MCF 10A (cell line): ENCODE measurements around the gene BCL2. TPM values are rescaled to one million over a fixed set of nuclear protein-coding genes. Genes with fewer than 3 reads are reported as not detected.

Experiments
- BruUV-seq: library from RNA; stranded (reverse); fragments of 400-500 nt; replicated peaks from 2 replicates; lab custom pipeline; 2021; lab: Mats Ljungman, UMichigan
- CTCF ChIA-PET: fragments of 300-600 bp; sonication (Branson Sonifier 250); formaldehyde crosslinking; extraction: SDS; loops from one replicate; lab custom pipeline; 2021; ENCODE audit warnings: antibody characterized with exemption, inconsistent platforms; lab: Yijun Ruan, JAX
- POLR2A ChIA-PET: fragments of 300-600, 350-650 bp; sonication (Branson Sonifier 250); formaldehyde crosslinking; extraction: SDS; loops from one replicate; lab custom pipeline; 2020; ENCODE audit warnings: antibody characterized with exemption, inconsistent platforms; lab: Yijun Ruan, JAX
- DNase-seq: peaks from one replicate; pipeline ENCODE4 v3.0.0-alpha.2; 2018; ENCODE audit not compliant: unreplicated experiment
- H3K27ac Mint-ChIP-seq: one replicate; pipeline ENCODE4 v1.8.0; 2022; ENCODE audit warnings: mild to moderate bottlenecking, low read depth, mixed read lengths; ENCODE audit not compliant: unreplicated experiment
- H3K27me3 Mint-ChIP-seq: one replicate; pipeline ENCODE4 v1.8.0; 2022; ENCODE audit warnings: mixed read lengths; ENCODE audit not compliant: insufficient read depth, unreplicated experiment
- H3K36me3 Mint-ChIP-seq: one replicate; pipeline ENCODE4 v1.8.0; 2022; ENCODE audit warnings: mild to moderate bottlenecking, moderate library complexity, mixed read lengths; ENCODE audit not compliant: insufficient read depth, unreplicated experiment
- H3K4me1 Mint-ChIP-seq: one replicate; pipeline ENCODE4 v1.8.0; 2022; ENCODE audit warnings: mixed read lengths; ENCODE audit not compliant: insufficient read depth, unreplicated experiment
- H3K4me3 Mint-ChIP-seq: one replicate; pipeline ENCODE4 v1.8.0; 2022; ENCODE audit warnings: mild to moderate bottlenecking, moderate library complexity, mixed read lengths; ENCODE audit not compliant: unreplicated experiment
- H3K9me3 Mint-ChIP-seq: one replicate; pipeline ENCODE4 v1.8.0; 2022; ENCODE audit warnings: mixed read lengths; ENCODE audit not compliant: unreplicated experiment
- intact Hi-C: fragments of 100-400 bp; cut with micrococcal nuclease; formaldehyde crosslinking; loops from 2 replicates; pipeline ENCODE4 v1.14.1; 2022
- total RNA-seq: library from RNA; stranded (reverse); gene quantifications from 2 replicates; pipeline ENCODE4 v1.2.3, GENCODE V29; 2022
- TF ChIP-seq, protein P1 (sequence below): fragments of 200-600 bp; IDR thresholded peaks from one replicate; pipeline ENCODE4 v1.8.0; 2022; ENCODE audit warnings: antibody characterized with exemption, mild to moderate bottlenecking; ENCODE audit not compliant: unreplicated experiment

Gene BCL2
- total RNA-seq, 1 experiment from 2014 or later = 3.0 TPM

- Mint-ChIP-seq H3K36me3 (no peaks in the 10 kb centered on the region), H3K27ac (no peak overlapping the region), H3K4me3 (no peak overlapping the region), H3K9me3 (no peaks in the 10 kb centered on the region), H3K27me3 (peaks cover 15% of the 10 kb centered on the region), H3K4me1 (no peaks in the 10 kb centered on the region)
- ChIA-PET CTCF (interaction anchor here (0.6 to 4.0 kb wide), 26 partner anchors 11 to 347 kb away, joined by 3 to 34 read pairs (median 4); partner anchors contain the start of gene BCL2), POLR2A (interaction anchor here (0.9 to 1.5 kb wide), 5 partner anchors 13 to 307 kb away, joined by 3 to 15 read pairs (median 4); partner anchors contain the start of gene BCL2)
- TF ChIP-seq, protein P1, sequence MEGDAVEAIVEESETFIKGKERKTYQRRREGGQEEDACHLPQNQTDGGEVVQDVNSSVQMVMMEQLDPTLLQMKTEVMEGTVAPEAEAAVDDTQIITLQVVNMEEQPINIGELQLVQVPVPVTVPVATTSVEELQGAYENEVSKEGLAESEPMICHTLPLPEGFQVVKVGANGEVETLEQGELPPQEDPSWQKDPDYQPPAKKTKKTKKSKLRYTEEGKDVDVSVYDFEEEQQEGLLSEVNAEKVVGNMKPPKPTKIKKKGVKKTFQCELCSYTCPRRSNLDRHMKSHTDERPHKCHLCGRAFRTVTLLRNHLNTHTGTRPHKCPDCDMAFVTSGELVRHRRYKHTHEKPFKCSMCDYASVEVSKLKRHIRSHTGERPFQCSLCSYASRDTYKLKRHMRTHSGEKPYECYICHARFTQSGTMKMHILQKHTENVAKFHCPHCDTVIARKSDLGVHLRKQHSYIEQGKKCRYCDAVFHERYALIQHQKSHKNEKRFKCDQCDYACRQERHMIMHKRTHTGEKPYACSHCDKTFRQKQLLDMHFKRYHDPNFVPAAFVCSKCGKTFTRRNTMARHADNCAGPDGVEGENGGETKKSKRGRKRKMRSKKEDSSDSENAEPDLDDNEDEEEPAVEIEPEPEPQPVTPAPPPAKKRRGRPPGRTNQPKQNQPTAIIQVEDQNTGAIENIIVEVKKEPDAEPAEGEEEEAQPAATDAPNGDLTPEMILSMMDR = no peak
- no peak for DNase-seq
- no TSS peak for BruUV-seq
- intact Hi-C loops = loop anchor here (1.0 kb wide), 4 partner anchors 116 to 307 kb away; partner anchors contain the start of gene BCL2
These were observed 187.4 kb downstream of the BCL2 start for GRCh38 chr18:63131959-63132818.

DNA sequence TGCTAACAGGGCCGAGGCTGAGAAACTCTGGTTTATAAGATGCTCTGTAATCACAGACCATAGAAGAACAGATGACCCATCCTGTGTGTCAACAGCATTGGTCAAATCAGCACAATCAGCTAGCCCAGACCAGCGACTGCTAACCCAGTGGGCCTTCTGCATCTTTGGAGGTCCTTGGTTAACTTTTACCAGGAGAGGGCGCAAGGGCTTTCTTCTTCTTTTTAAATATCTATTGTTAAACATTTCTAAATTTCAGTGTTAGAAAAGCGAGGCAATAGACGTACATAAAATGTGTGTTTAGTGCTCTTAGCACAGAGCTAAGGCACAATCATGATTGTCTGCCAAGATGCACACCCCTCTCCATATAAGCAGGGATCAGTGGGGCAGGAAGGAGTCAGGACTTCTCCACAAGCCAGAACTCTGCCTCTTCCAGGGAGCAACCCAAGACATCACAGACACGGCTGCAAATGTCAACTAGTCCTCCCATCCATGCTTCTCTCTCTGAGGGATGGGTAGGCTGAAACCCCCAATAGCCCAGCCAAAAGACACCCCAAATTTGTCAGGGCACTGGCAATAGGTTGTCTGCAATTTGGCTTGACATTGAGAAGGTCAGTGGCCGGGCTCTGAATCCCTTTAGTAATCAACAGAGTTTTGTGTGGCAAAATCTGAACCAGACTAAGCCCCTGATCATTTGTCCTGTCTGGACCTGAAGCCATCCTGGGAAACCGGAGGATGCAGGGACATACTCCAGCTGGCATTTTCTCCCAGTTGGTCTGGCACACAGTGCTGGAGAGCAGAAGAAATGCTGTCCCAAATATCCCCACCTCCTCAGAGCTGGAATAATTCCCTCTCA is 188.2 kb downstream of the BCL2 start:
- Mint-ChIP-seq H3K4me1 (no peaks in the 10 kb centered on the region), H3K27ac (no peak overlapping the region), H3K9me3 (no peaks in the 10 kb centered on the region), H3K36me3 (no peaks in the 10 kb centered on the region), H3K4me3 (no peak overlapping the region), H3K27me3 (peaks cover 7% of the 10 kb centered on the region)
- intact Hi-C loops = loop anchor here (1.0 kb wide), 4 partner anchors 115 to 308 kb away; partner anchors contain the start of gene BCL2
- DNase-seq = peak; percentile 65
- ChIA-PET POLR2A (interaction anchor here (1.1 to 1.5 kb wide), 4 partner anchors 12 to 192 kb away, joined by 3 to 15 read pairs (median 4); partner anchors contain the start of gene BCL2), CTCF (interaction anchor here (0.6 to 4.0 kb wide), 25 partner anchors 15 to 313 kb away, joined by 3 to 34 read pairs (median 5); partner anchors contain the start of gene BCL2)
- BruUV-seq = no TSS peak
- TF ChIP-seq, protein P1 = peak; percentile 52

DNA sequence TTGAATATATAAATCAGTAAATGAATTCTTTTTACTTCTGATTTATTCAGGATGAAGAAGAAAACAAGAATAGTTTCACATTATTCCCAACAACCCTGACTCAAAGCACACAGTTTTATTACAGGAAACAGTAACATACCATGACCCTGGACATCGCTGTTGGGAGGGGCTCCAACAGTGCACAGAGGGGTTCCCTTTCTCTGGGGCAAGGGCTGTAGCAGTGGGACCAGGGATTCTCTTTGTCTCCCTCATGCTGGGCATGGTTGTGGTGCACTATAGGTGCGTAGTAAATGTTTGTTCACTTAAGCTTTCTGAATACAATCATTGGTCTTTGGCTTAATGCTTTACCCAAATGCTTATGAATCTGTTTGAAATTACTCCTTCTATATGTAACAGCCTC is 189.4 kb downstream of the BCL2 start:
- Mint-ChIP-seq H3K9me3 (no peaks in the 10 kb centered on the region), H3K4me3 (no peak overlapping the region), H3K27me3 (no peaks in the 10 kb centered on the region), H3K4me1 (no peaks in the 10 kb centered on the region), H3K27ac (no peak overlapping the region), H3K36me3 (no peaks in the 10 kb centered on the region)
- no peak for DNase-seq
- CTCF ChIA-PET = interaction anchor here (0.6 to 4.0 kb wide), 8 partner anchors 14 to 313 kb away, joined by 3 to 34 read pairs (median 5); no protein-coding TSS in a partner anchor
- intact Hi-C loops = no loop called here
- BruUV-seq = no TSS peak
- TF ChIP-seq, protein P1 = no peak
- POLR2A ChIA-PET = interaction anchor here (0.8 kb wide), 1 partner anchor 193 kb away, joined by 4 read pairs; no protein-coding TSS in a partner anchor
